ENCODE data around the gene POLR2L. TPM values are rescaled to one million over a fixed set of nuclear protein-coding genes. Genes with fewer than 3 reads are reported as not detected.

Gene POLR2L
- total and polyA plus RNA-seq, 2 of the 13 experiments (the other 11 are each of a cell fraction or from before 2014, with no cell fraction given): 104 to 114 TPM

GRCh38 chr11:875203-875602, 32.9 kb upstream of the POLR2L start:
- POLR2A ChIA-PET: no interaction called here
- no peaks in the 10 kb centered on the region for H3K9me3 ChIP-seq (ENCODE audit: low read length)
- H4K20me1 ChIP-seq (ENCODE audit: insufficient read depth, low read length): no peaks in the 10 kb centered on the region
- CTCF ChIA-PET (ENCODE audit: low intra/inter-chr PET ratio, low total read pairs): no interaction called here
- H3K79me2 ChIP-seq (ENCODE audit: insufficient read depth, low read length): no peaks in the 10 kb centered on the region
- in situ Hi-C loops (cut with HindIII; ENCODE audit: extremely low pct_ligation_motif_present, low pct_unique_long_range_greater_than_20kb) (no loop called here), intact Hi-C loops (cut with micrococcal nuclease; ENCODE audit: unreplicated experiment) (no loop called here)
- H3K27me3 ChIP-seq (ENCODE audit: control insufficient read depth in 1 of 2, insufficient read depth in 2 of 2, low read length in 2 of 2): no peaks in the 10 kb centered on the region
- 0 out of 2 replicates have a peak, but pooled peaks cover 3% of the 10 kb centered on the region for H3K4me1 ChIP-seq (ENCODE audit: insufficient read depth, low read length)
- WGBS (ENCODE audit: low lambda C conversion rate): 100% methylated on average over 9 of the region's 16 CpGs
- FAIRE-seq (no peak), DNase-seq (ENCODE audit: low spot score) (no peak), ATAC-seq (no peak)
- no peak for TF ChIP-seq ZNF318 (CRISPR knock-in tag; IDR thresholded peaks at IDR 0.05)
- no peak for TF ChIP-seq CSRNP2 (CRISPR knock-in tag; conservative IDR thresholded peaks at IDR 0.05; ENCODE audit: low read depth)
- peaks cover 6 to 11% of the 10 kb centered on the region in 2 experiments; a peak in 3 of 5 replicates for H3K36me3 ChIP-seq (replicated peaks in 1 of 2; ENCODE audit: control insufficient read depth in 1 of 2, insufficient read depth in 2 of 2, low read length in 2 of 2)
- H3K27ac ChIP-seq (ENCODE audit: extremely low read length, insufficient read depth, low read length): no peak overlapping the region
- H3K9ac ChIP-seq (ENCODE audit: insufficient read depth, low read depth, low read length): no peak overlapping the region
- H3K4me3 ChIP-seq (replicated peaks in 1 of 3; ENCODE audit: insufficient read depth in 1 of 3, low read depth in 2 of 3, low read length in 3 of 3): no peak overlapping the region
- no TSS peak for BruUV-seq (replicated peaks)
- H2AFZ ChIP-seq (ENCODE audit: low read length): no peak overlapping the region
- no peak overlapping the region for H3K4me2 ChIP-seq (ENCODE audit: low read depth, low read length)
